AG04449 (cell line): Measurements from ENCODE around the gene EYA4.

Source experiments
- CTCF ChIA-PET: fragments of 350-600 bp; formaldehyde crosslinking; extraction: SDS; loops from one replicate; lab custom pipeline; 2021; ENCODE audit warnings: antibody characterized with exemption; lab: Yijun Ruan, JAX
- POLR2A ChIA-PET: fragments of 400-600, 350-600 bp; formaldehyde crosslinking; extraction: SDS; loops from one replicate; lab custom pipeline; 2020; ENCODE audit warnings: antibody characterized with exemption, inconsistent platforms; lab: Yijun Ruan, JAX
- DNase-seq: peaks from one replicate; pipeline ENCODE4 v3.0.0-alpha.2; 2010; ENCODE audit warnings: low read depth, low spot score
- H3K4me3 ChIP-seq: 2 replicates; pipeline ENCODE4 v1.5.1; 2011; ENCODE audit warnings: low read depth, mild to moderate bottlenecking, control low read depth, low read length
- CTCF ChIP-seq: IDR thresholded peaks from one replicate; pipeline ENCODE4 v1.5.1; 2011; ENCODE audit warnings: mild to moderate bottlenecking, moderate library complexity, low read length, control low read depth, inconsistent platforms; ENCODE audit not compliant: insufficient read depth; ENCODE audit errors: missing control alignments

The EYA4 gene

GRCh38 chr6:133240511-133241085 lies 559 bp upstream of the EYA4 start:
- CTCF ChIA-PET = no interaction called here
- DNase-seq = no peak
- no peak for TF ChIP-seq CTCF
- POLR2A ChIA-PET = no interaction called here
- H3K4me3 ChIP-seq = no peak overlapping the region

GRCh38 chr6:133241901-133242636 lies 912 bp downstream of the EYA4 start:
- no peak for TF ChIP-seq CTCF
- no peak overlapping the region; the same call in 1 of the 2 replicates for H3K4me3 ChIP-seq
- CTCF ChIA-PET = no interaction called here
- DNase-seq = no peak
- POLR2A ChIA-PET = no interaction called here

GRCh38 chr6:133242637-133243585 lies 1.8 kb downstream of the EYA4 start:
- CTCF ChIA-PET = no interaction called here
- H3K4me3 ChIP-seq = no peak overlapping the region; the same call in 1 of the 2 replicates
- DNase-seq = no peak
- TF ChIP-seq CTCF = no peak
- POLR2A ChIA-PET = no interaction called here

GRCh38 chr6:133243723-133244305 lies 2.7 kb downstream of the EYA4 start:
- POLR2A ChIA-PET = no interaction called here

GRCh38 chr6:133244519-133244918 lies 3.4 kb downstream of the EYA4 start:
- H3K4me3 ChIP-seq = no peak overlapping the region
- no peak for TF ChIP-seq CTCF
- no peak for DNase-seq
- ChIA-PET POLR2A (no interaction called here), CTCF (no interaction called here)

More at GRCh38 chr6:133243723-133244305, 2.7 kb downstream of the EYA4 start:
- no peak overlapping the region for H3K4me3 ChIP-seq
- no peak for DNase-seq
- CTCF ChIA-PET = no interaction called here
- TF ChIP-seq CTCF = no peak
